Stomach (tissue), 9 donors: ENCODE results near the gene ARMC6. TPM values are rescaled to one million over a fixed set of nuclear protein-coding genes. Genes with fewer than 3 reads are reported as not detected.
"Not testable (repeated sequence)": the region's sequence is repeated elsewhere in the genome, so short reads cannot be mapped to it uniquely, and the experiment has no call there.

Experiments
- DNase-seq, 2 donors: peaks; one replicate each; pipeline versions ENCODE4 v3.0.0 to v3.0.0-alpha.2; 2013 to 2019
- H3K27ac ChIP-seq, 5 donors: fragments of 200-600 bp in 4 of 5; sonication (generic) in 4 of 5; one replicate each; pipeline ENCODE4 v1.5.1; 2013 to 2019; ENCODE audit warnings: mild to moderate bottlenecking in 1 of 5, moderate library complexity in 1 of 5
- H3K27me3 ChIP-seq, 3 donors: fragments of 200-600 bp; sonication (generic); one replicate each; pipeline ENCODE4 v1.5.1; 2017 to 2019; ENCODE audit warnings: mixed run types in 1 of 3
- H3K36me3 ChIP-seq, 4 donors: fragments of 200-600 bp; sonication (generic); 1 replicate in 3 of 4; 2 replicates in 1 of 4; pipeline ENCODE4 v1.5.1; 2016 to 2019
- H3K4me1 ChIP-seq, 4 donors: fragments of 200-600 bp; sonication (generic); one replicate each; pipeline ENCODE4 v1.5.1; 2016 to 2019
- H3K4me3 ChIP-seq, 4 donors: fragments of 200-600 bp; sonication (generic) in 3 of 4; one replicate each; pipeline ENCODE4 v1.5.1; 2016 to 2019; ENCODE audit warnings: mild to moderate bottlenecking in 1 of 4
- H3K9me3 ChIP-seq, 4 donors: fragments of 200-600 bp; sonication (generic); one replicate each; pipeline ENCODE4 v1.5.1; 2016 to 2019
- EP300 ChIP-seq: sonication (generic); formaldehyde crosslinking; IDR thresholded peaks from one replicate; pipeline ENCODE4 v1.6.1; 2017; ENCODE audit warnings: antibody characterized with exemption
- POLR2A ChIP-seq, 4 donors: fragments of 450-650 bp; IDR thresholded peaks; one replicate each; pipeline ENCODE4 v1.6.1; 2016; ENCODE audit warnings: antibody characterized with exemption in 4 of 4, control low read depth in 2 of 4, mild to moderate bottlenecking in 1 of 4, moderate library complexity in 1 of 4
- POLR2AphosphoS5 ChIP-seq, 3 donors: sonication (generic); formaldehyde crosslinking; IDR thresholded peaks; one replicate each; pipeline ENCODE4 v1.6.1; 2016; ENCODE audit warnings: antibody characterized with exemption in 3 of 3
- WGBS, 5 donors: extraction: QIAGEN DNeasy Blood & Tissue Kit in 3 of 5; methylation state at CpG; one replicate each; pipeline versions ENCODE4 v1.1.5 to v1.1.7; 2013 to 2018; 5-methylcytosine and 5-hydroxymethylcytosine counted together
- intact Hi-C: fragments of 100-400 bp; cut with DNase I; formaldehyde crosslinking; loops from one replicate; pipeline ENCODE4 v1.15.1; 2023; ENCODE audit warnings: low total_unique reads
- polyA plus RNA-seq, 3 donors: library from polyadenylated mRNA; stranded (reverse); fragments of 200-250 nt; gene quantifications; one replicate each; pipeline ENCODE4 v1.2.3, GENCODE V29; 2013
- total RNA-seq, 5 donors: library from RNA; depleted of rRNA; stranded (reverse); fragments of >200 nt; gene quantifications; one replicate each; pipeline versions ENCODE4 v1.1.0 to v1.2.3, GENCODE V29; 2014 to 2016
- TF ChIP-seq, protein P1 (sequence below), 7 experiments: fragments of 450-650 bp in 4 of 7; fragments of 200-600 bp in 3 of 7; sonication (generic) in 3 of 7; IDR thresholded peaks; one replicate each; pipeline ENCODE4 v1.5.1; 2016 to 2019; ENCODE audit warnings: antibody characterized with exemption in 7 of 7, control low read depth in 2 of 7, mild to moderate bottlenecking in 1 of 7
- donor health status: healthy with polysubstance abuse.
- donor health status: Bipolar disorder and iron deficiency.
- donor health status: healthy.

ARMC6 gene
- total and polyA plus RNA-seq, 8 donors: 7.0 to 63.8 (median 21.1) TPM

DNA sequence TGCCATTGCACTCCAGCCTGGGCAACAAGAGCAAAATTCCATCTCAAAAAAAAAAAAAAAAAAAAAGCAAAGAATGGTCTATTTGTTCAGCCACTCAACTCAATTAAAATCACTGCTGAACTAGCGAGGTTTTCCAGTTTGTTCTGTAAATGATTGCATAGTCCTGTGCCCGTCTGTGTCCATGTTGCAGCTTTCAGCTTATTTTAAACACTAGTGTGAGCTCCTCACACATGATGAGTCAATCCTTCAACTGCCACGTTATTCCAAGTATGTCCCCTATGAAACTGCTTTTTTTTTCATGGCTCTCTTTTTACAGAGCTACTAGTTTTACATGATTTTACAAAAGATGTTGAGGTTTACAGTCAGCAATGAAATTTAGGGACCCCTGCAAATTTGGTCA is 12.3 kb upstream of the ARMC6 start:
- TF ChIP-seq POLR2A (IDR thresholded peaks at IDR 0.05) (no peak), EP300 (no peak), POLR2AphosphoS5 (IDR thresholded peaks at IDR 0.05) (no peak)
- TF ChIP-seq, protein P1, sequence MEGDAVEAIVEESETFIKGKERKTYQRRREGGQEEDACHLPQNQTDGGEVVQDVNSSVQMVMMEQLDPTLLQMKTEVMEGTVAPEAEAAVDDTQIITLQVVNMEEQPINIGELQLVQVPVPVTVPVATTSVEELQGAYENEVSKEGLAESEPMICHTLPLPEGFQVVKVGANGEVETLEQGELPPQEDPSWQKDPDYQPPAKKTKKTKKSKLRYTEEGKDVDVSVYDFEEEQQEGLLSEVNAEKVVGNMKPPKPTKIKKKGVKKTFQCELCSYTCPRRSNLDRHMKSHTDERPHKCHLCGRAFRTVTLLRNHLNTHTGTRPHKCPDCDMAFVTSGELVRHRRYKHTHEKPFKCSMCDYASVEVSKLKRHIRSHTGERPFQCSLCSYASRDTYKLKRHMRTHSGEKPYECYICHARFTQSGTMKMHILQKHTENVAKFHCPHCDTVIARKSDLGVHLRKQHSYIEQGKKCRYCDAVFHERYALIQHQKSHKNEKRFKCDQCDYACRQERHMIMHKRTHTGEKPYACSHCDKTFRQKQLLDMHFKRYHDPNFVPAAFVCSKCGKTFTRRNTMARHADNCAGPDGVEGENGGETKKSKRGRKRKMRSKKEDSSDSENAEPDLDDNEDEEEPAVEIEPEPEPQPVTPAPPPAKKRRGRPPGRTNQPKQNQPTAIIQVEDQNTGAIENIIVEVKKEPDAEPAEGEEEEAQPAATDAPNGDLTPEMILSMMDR (IDR thresholded peaks at IDR 0.05): no peak
- peak in 1 of 2 donors; percentile 15 for DNase-seq
- intact Hi-C loops: no loop called here
- 20 to 37% (median 27%) methylated on average over 3 of the region's 3 CpGs for WGBS, 5 donors
- Histone ChIP-seq H3K9me3 (no peaks in the 10 kb centered on the region), H3K27ac (no peak overlapping the region), H3K36me3 (peaks cover 62 to 87% (median 83%) of the 10 kb centered on the region in 4 donors), H3K4me3 (no peak overlapping the region), H3K4me1 (peaks cover 0 to 18% (median 3%) of the 10 kb centered on the region in 4 donors), H3K27me3 (no peaks in the 10 kb centered on the region)

DNA sequence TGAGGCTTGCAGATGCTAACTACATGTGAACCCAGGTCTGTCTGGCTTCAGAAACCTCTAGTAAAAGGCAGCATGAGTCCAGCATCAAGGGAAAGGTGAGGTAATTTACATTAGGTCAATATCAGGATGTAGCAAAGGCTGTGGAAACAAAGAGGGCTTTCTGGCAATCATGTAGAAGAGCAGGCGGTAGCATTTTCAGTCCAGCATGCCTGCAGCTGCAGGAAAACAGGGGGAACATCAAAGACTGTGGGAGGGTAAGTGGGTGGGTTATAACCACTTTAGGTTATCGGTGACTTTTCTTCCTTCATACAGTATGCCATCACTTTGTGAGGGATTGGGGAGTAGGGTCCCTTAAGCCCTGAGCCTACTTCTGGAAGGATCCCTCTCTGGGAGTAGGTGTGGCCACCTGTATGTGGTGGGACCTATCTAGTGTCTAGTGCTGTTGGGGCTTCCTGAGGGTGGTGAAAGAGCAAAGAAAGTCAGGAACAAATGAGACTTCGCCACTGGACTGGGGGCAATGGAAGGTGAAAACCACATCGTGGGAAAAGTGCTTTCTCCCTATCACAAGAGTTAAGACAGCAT is 10.9 kb upstream of the ARMC6 start:
- no peak for DNase-seq
- peaks cover 59 to 87% (median 83%) of the 10 kb centered on the region in 4 donors for H3K36me3 ChIP-seq
- no peak for TF ChIP-seq EP300
- no peak for TF ChIP-seq POLR2AphosphoS5 (IDR thresholded peaks at IDR 0.05)
- no peak for TF ChIP-seq POLR2A (IDR thresholded peaks at IDR 0.05)
- TF ChIP-seq, protein P1 (IDR thresholded peaks at IDR 0.05): no peak
- H3K9me3 ChIP-seq: no peaks in the 10 kb centered on the region
- H3K27me3 ChIP-seq: no peaks in the 10 kb centered on the region
- H3K27ac ChIP-seq: no peak overlapping the region
- H3K4me3 ChIP-seq: no peak overlapping the region
- WGBS, 5 donors: 68 to 80% (median 71%) methylated on average over 4 of the region's 4 CpGs
- peaks cover 0 to 24% (median 8%) of the 10 kb centered on the region in 4 donors for H3K4me1 ChIP-seq
- intact Hi-C loops: no loop called here

DNA sequence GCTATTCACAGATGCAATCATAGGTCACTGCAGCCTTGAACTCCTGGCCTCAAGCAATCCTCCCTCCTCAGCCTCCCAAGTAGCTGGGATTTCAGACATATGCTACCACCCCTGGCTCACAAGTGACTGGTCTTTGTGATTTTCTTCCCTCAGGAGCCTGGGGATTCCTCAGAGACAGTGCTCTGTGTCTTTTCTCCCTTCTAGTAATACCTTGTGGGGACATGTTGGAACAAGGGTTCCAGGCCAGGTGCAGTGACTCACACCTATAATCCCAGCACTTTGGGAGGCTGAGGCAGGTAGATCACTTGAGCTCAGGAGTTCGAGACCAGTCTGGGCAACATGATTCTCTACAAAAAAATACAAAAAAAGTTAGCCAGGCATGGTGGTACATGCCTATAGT is 10.0 kb upstream of the ARMC6 start:
- H3K27ac ChIP-seq, H3K4me3 ChIP-seq, H3K27me3 ChIP-seq, H3K9me3 ChIP-seq, intact Hi-C loops, DNase-seq: not testable (repeated sequence)
- WGBS, 5 donors: 87 to 100% (median 96%) methylated on average over 1 of the region's 1 CpG
- Histone ChIP-seq H3K36me3 (peaks cover 57 to 87% (median 83%) of the 10 kb centered on the region in 4 donors), H3K4me1 (peaks cover 0 to 24% (median 8%) of the 10 kb centered on the region in 4 donors)

DNA sequence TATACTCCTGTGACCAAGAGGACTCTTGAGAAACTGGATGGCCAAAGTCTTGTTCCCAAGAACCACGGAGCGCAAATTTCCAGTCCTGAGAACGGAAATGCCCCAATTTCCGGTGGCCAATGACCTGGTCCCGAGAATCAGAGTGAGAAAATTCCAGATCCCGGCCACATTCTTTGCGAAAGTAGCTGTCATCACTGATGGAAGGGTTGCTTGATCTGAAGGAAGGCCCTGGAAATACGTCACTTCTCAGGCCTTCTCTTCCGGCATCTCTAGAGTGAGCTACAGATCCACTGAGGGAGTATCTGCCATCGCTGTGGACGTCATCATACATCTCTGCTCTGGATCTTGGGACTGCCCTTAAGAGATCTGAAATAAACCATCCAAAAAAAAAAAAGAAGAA is 7.5 kb upstream of the ARMC6 start:
- peaks cover 67 to 99% (median 93%) of the 10 kb centered on the region in 4 donors for H3K36me3 ChIP-seq
- 91 to 96% (median 93%) methylated on average over 11 of the region's 11 CpGs for WGBS, 5 donors
- intact Hi-C loops: no loop called here

More for the DNA sequence above, 7.5 kb upstream of the ARMC6 start:
- Histone ChIP-seq H3K27me3 (no peaks in the 10 kb centered on the region), H3K4me3 (no peak overlapping the region), H3K9me3 (no peaks in the 10 kb centered on the region), H3K4me1 (peaks cover 0 to 28% (median 14%) of the 10 kb centered on the region in 4 donors), H3K27ac (no peak overlapping the region)
- TF ChIP-seq, protein P1 (IDR thresholded peaks at IDR 0.05): no peak
- no peak for TF ChIP-seq POLR2A (IDR thresholded peaks at IDR 0.05)
- TF ChIP-seq EP300: no peak
- TF ChIP-seq POLR2AphosphoS5 (IDR thresholded peaks at IDR 0.05): no peak
- no peak for DNase-seq
